ENCODE measurements around the gene ATG16L2. TPM values are rescaled to one million over a fixed set of nuclear protein-coding genes. Genes with fewer than 3 reads are reported as not detected.

The ATG16L2 gene
- total and polyA plus RNA-seq, 10 of the 15 experiments (the other 5 are each of a cell fraction or from before 2014, with no cell fraction given), result 1.9 to 67.7 (median 30.4) TPM

- Histone ChIP-seq H3K4me1 (ENCODE audit: control insufficient read depth, insufficient read depth, low read length) (no peaks in the 10 kb centered on the region), H3K9me3 (replicated peaks; ENCODE audit: control insufficient read depth, insufficient read depth, low read length) (no peaks in the 10 kb centered on the region), H4K20me1 (ENCODE audit: control insufficient read depth, insufficient read depth) (no peaks in the 10 kb centered on the region), H3K4me2 (ENCODE audit: control insufficient read depth, insufficient read depth) (no peak overlapping the region), H3K27me3 (replicated peaks in 1 of 2; ENCODE audit: control insufficient read depth in 2 of 2, insufficient read depth in 2 of 2, low read length in 1 of 2) (no peaks in the 10 kb centered on the region), H2AFZ (ENCODE audit: control insufficient read depth, low read depth, low read length) (no peak overlapping the region), H3K9ac (ENCODE audit: control insufficient read depth, insufficient read depth, low read length) (no peak overlapping the region), H3K36me3 (ENCODE audit: control insufficient read depth in 2 of 2, insufficient read depth in 2 of 2, low read length in 1 of 2) (no peaks in the 10 kb centered on the region), H3K4me3 (no peak overlapping the region), H3K27ac (ENCODE audit: control insufficient read depth, insufficient read depth) (no peak overlapping the region), H3K79me2 (ENCODE audit: control insufficient read depth, insufficient read depth, low read length) (no peaks in the 10 kb centered on the region)
- POLR2A ChIA-PET, result no interaction called here
- DNase-seq (ENCODE audit: low read depth, low spot score) (no peak), ATAC-seq (no peak), FAIRE-seq (no peak)
- SMC1A ChIA-PET (ENCODE audit: uncharacterized antibody, unreplicated experiment), result interaction anchor here (0.6 to 1.4 kb wide), 2 partner anchors 11 to 407 kb away, joined by 3 to 4 read pairs; no protein-coding TSS in a partner anchor
- in situ Hi-C loops (cut with MboI), result no loop called here
- 50% methylated on average over 4 of the region's 4 CpGs for WGBS (ENCODE audit: insufficient coverage, insufficient replicate concordance, low lambda C conversion rate, missing lambda C conversion rate)
- RAD21 ChIA-PET (ENCODE audit: unreplicated experiment), result no interaction called here
- CTCF ChIA-PET, result interaction anchor here (0.9 kb wide), 1 partner anchor 9 kb away, joined by 3 read pairs; no protein-coding TSS in a partner anchor
- intact Hi-C loops (cut with micrococcal nuclease; ENCODE audit: unreplicated experiment), result no loop called here
- no TSS peak for BruUV-seq (replicated peaks)
- no peak for TF ChIP-seq HCFC1 (IDR thresholded peaks at IDR 0.05; ENCODE audit: low read length)
- TF ChIP-seq ZBED1 (IDR thresholded peaks at IDR 0.05; ENCODE audit: borderline replicate concordance), result no peak
- no peak for TF ChIP-seq STAT1 (conservative IDR thresholded peaks at IDR 0.05)
- no peak for TF ChIP-seq WRNIP1 (IDR thresholded peaks at IDR 0.05; ENCODE audit: borderline replicate concordance, low read depth, low read length)
- no peak for TF ChIP-seq ZNF687 (IDR thresholded peaks at IDR 0.05)
- TF ChIP-seq ATF3 (IDR thresholded peaks at IDR 0.05; ENCODE audit: borderline replicate concordance, extremely low read depth, low read depth, low read length), result no peak
Measured at GRCh38 chr11:72771507-72771906, 42.7 kb upstream of the ATG16L2 start.
